GM18907 (cell line): ENCODE results near the gene SPTBN1.

Experiments
- ATAC-seq: cut with Tn5 transposase; IDR thresholded peaks from one replicate; pipeline ENCODE4 v1.9.1; 2021; ENCODE audit warnings: mild to moderate bottlenecking, moderate library complexity; ENCODE audit not compliant: unreplicated experiment

Gene SPTBN1

GRCh38 chr2:54586494-54586893 lies 130.4 kb downstream of the SPTBN1 start:
- no peak for ATAC-seq

GRCh38 chr2:54587171-54588016 lies 131.3 kb downstream of the SPTBN1 start:
- ATAC-seq: no peak

- peak; percentile 38 for ATAC-seq
Observed at GRCh38 chr2:54588244-54588899, 132.2 kb downstream of the SPTBN1 start.

GRCh38 chr2:54589038-54589339 lies 132.9 kb downstream of the SPTBN1 start:
- ATAC-seq: peak; percentile 1

GRCh38 chr2:54589340-54590215 lies 133.5 kb downstream of the SPTBN1 start:
- ATAC-seq: peak; percentile 49

- ATAC-seq: no peak
Observed at GRCh38 chr2:54590216-54591120, 134.3 kb downstream of the SPTBN1 start.

- no peak for ATAC-seq
Observed at GRCh38 chr2:54591551-54591950, 135.4 kb downstream of the SPTBN1 start.

GRCh38 chr2:54593249-54593648 lies 137.1 kb downstream of the SPTBN1 start:
- ATAC-seq: no peak

GRCh38 chr2:54594048-54594447 lies 137.9 kb downstream of the SPTBN1 start:
- ATAC-seq: no peak

- no peak for ATAC-seq
Observed at GRCh38 chr2:54595161-54595803, 139.2 kb downstream of the SPTBN1 start.

GRCh38 chr2:54595999-54596902 lies 140.1 kb downstream of the SPTBN1 start:
- ATAC-seq: no peak

GRCh38 chr2:54597153-54597848 lies 141.2 kb downstream of the SPTBN1 start:
- peak; percentile 55 for ATAC-seq

GRCh38 chr2:54598347-54599325 lies 142.5 kb downstream of the SPTBN1 start:
- no peak for ATAC-seq

- ATAC-seq: no peak
Observed at GRCh38 chr2:54599326-54599710, 143.2 kb downstream of the SPTBN1 start.

- ATAC-seq: no peak
Observed at GRCh38 chr2:54599914-54600313, 143.8 kb downstream of the SPTBN1 start.

- no peak for ATAC-seq
Observed at GRCh38 chr2:54601339-54601738, 145.2 kb downstream of the SPTBN1 start.

GRCh38 chr2:54602736-54603322 lies 146.7 kb downstream of the SPTBN1 start:
- no peak for ATAC-seq
